HEK293 (cell line): ENCODE data around the gene MMRN2.

Experiments
- CTCF ChIA-PET: fragments of 350-600 bp; formaldehyde crosslinking; extraction: SDS; loops from one replicate; lab custom pipeline; 2021; ENCODE audit warnings: antibody characterized with exemption; lab: Yijun Ruan, JAX
- POLR2A ChIA-PET: fragments of 300-600 bp; formaldehyde crosslinking; extraction: SDS; loops from one replicate; lab custom pipeline; 2020; ENCODE audit warnings: antibody characterized with exemption, inconsistent platforms; lab: Yijun Ruan, JAX
- H3K27ac ChIP-seq: fragments of 200-500 bp; sonication (Bioruptor generic); 2 replicates; pipeline ENCODE4 v1.5.1; 2014; ENCODE audit warnings: low read depth, low read length, control low read depth, inconsistent platforms; ENCODE audit errors: extremely low read depth
- H3K36me3 ChIP-seq, 2 experiments: fragments of 200-500 bp in 1 of 2; sonication (Bioruptor generic) in 1 of 2; 1 replicate in 1 of 2; 2 replicates in 1 of 2; pipeline ENCODE4 v1.5.1; 2014 to 2017; ENCODE audit warnings: inconsistent platforms in 2 of 2, low read length in 2 of 2; ENCODE audit not compliant: control insufficient read depth in 2 of 2, insufficient read depth in 1 of 2
- H3K4me1 ChIP-seq: fragments of 200-500 bp; sonication (Bioruptor generic); 2 replicates; pipeline ENCODE4 v1.5.1; 2014; ENCODE audit warnings: mild to moderate bottlenecking, low read length, inconsistent platforms; ENCODE audit not compliant: control insufficient read depth, insufficient read depth
- H3K4me3 ChIP-seq: 2 replicates; pipeline ENCODE4 v1.5.1; 2011; ENCODE audit warnings: low read depth, mild to moderate bottlenecking, control low read depth, low read length, moderate library complexity
- H3K9me3 ChIP-seq: fragments of 200-500 bp; sonication (Bioruptor generic); 2 replicates; pipeline ENCODE4 v1.5.1; 2014; ENCODE audit warnings: low read depth, low read length, inconsistent platforms; ENCODE audit not compliant: control insufficient read depth, insufficient read depth
- BCL11A ChIP-seq: fragments of 450-650 bp; formaldehyde crosslinking; IDR thresholded peaks from 2 replicates; pipeline ENCODE4 v1.5.1; 2016; ENCODE audit warnings: low read depth, missing biosample characterization, missing genetic modification characterization
- FEZF1 ChIP-seq: fragments of 450-650 bp; formaldehyde crosslinking; IDR thresholded peaks from 2 replicates; pipeline ENCODE4 v1.5.1; 2016; ENCODE audit warnings: missing biosample characterization, missing genetic modification characterization
- MEIS1 ChIP-seq: sonication (generic); formaldehyde crosslinking; IDR thresholded peaks from 2 replicates; pipeline ENCODE4 v1.8.1; 2022; ENCODE audit warnings: missing genetic modification reagents, mild to moderate bottlenecking, borderline replicate concordance
- MZF1 ChIP-seq: fragments of 450-650 bp; formaldehyde crosslinking; IDR thresholded peaks from 2 replicates; pipeline ENCODE4 v1.5.1; 2017; ENCODE audit warnings: missing biosample characterization, missing genetic modification characterization, borderline replicate concordance
- YY2 ChIP-seq: fragments of 450-650 bp; formaldehyde crosslinking; IDR thresholded peaks from 2 replicates; pipeline ENCODE4 v1.5.1; 2016; ENCODE audit warnings: missing biosample characterization, missing genetic modification characterization
- ZNF112 ChIP-seq: fragments of 450-650 bp; formaldehyde crosslinking; IDR thresholded peaks from 2 replicates; pipeline ENCODE4 v1.5.0; 2017; ENCODE audit warnings: missing biosample characterization, missing genetic modification characterization
- ZNF132 ChIP-seq: fragments of 450-650 bp; formaldehyde crosslinking; IDR thresholded peaks from 2 replicates; pipeline ENCODE4 v1.5.1; 2017; ENCODE audit warnings: missing biosample characterization, missing genetic modification characterization, borderline replicate concordance
- ZNF140 ChIP-seq: fragments of 450-650 bp; formaldehyde crosslinking; IDR thresholded peaks from 2 replicates; pipeline ENCODE4 v1.5.1; 2016; ENCODE audit warnings: missing biosample characterization, missing genetic modification characterization
- ZNF175 ChIP-seq: fragments of 450-650 bp; formaldehyde crosslinking; IDR thresholded peaks from 2 replicates; pipeline ENCODE4 v1.5.1; 2016; ENCODE audit warnings: missing biosample characterization, missing genetic modification characterization
- ZNF19 ChIP-seq: fragments of 450-650 bp; formaldehyde crosslinking; IDR thresholded peaks from 2 replicates; pipeline ENCODE4; 2016; ENCODE audit warnings: missing biosample characterization, missing genetic modification characterization, low read depth
- ZNF24 ChIP-seq: fragments of 450-650 bp; formaldehyde crosslinking; IDR thresholded peaks from 2 replicates; pipeline ENCODE4 v1.5.1; 2016; ENCODE audit warnings: missing biosample characterization, missing genetic modification characterization
- ZNF530 ChIP-seq: fragments of 450-650 bp; formaldehyde crosslinking; IDR thresholded peaks from 2 replicates; pipeline ENCODE4 v1.5.1; 2016; ENCODE audit warnings: low read depth, missing biosample characterization, missing genetic modification characterization
- ZNF560 ChIP-seq: fragments of 450-650 bp; formaldehyde crosslinking; IDR thresholded peaks from 2 replicates; pipeline ENCODE4 v1.5.1; 2017; ENCODE audit warnings: missing biosample characterization, missing genetic modification characterization, borderline replicate concordance
- ZNF571 ChIP-seq: fragments of 450-650 bp; formaldehyde crosslinking; IDR thresholded peaks from 2 replicates; pipeline ENCODE4 v1.5.0; 2017; ENCODE audit warnings: missing biosample characterization, missing genetic modification characterization
- ZNF629 ChIP-seq: fragments of 450-650 bp; formaldehyde crosslinking; IDR thresholded peaks from 2 replicates; pipeline ENCODE4 v1.5.1; 2017; ENCODE audit warnings: missing biosample characterization, missing genetic modification characterization
- ZNF747 ChIP-seq: fragments of 450-650 bp; formaldehyde crosslinking; IDR thresholded peaks from 2 replicates; pipeline ENCODE4 v1.5.1; 2016; ENCODE audit warnings: missing biosample characterization, missing genetic modification characterization
- ZNF791 ChIP-seq: fragments of 450-650 bp; formaldehyde crosslinking; IDR thresholded peaks from 2 replicates; pipeline ENCODE4 v1.5.1; 2016; ENCODE audit warnings: missing biosample characterization, missing genetic modification characterization
- TF ChIP-seq, protein P1 (sequence below): fragments of 450-650 bp; formaldehyde crosslinking; IDR thresholded peaks from 2 replicates; pipeline ENCODE4 v1.5.1; 2016; ENCODE audit warnings: missing biosample characterization, missing genetic modification characterization
- TF ChIP-seq, protein P2 (sequence below): fragments of 450-650 bp; formaldehyde crosslinking; IDR thresholded peaks from 2 replicates; pipeline ENCODE4 v1.5.1; 2016; ENCODE audit warnings: missing biosample characterization, missing genetic modification characterization
- TF ChIP-seq, protein P3 (sequence below): fragments of 450-650 bp; formaldehyde crosslinking; IDR thresholded peaks from 2 replicates; pipeline ENCODE4 v1.5.1; 2016; ENCODE audit warnings: missing biosample characterization, missing genetic modification characterization
- TF ChIP-seq, protein P4 (sequence below): fragments of 450-650 bp; formaldehyde crosslinking; IDR thresholded peaks from 2 replicates; pipeline ENCODE4 v1.5.1; 2017; ENCODE audit warnings: missing biosample characterization, missing genetic modification characterization
- TF ChIP-seq, protein P5 (sequence below): fragments of 450-650 bp; formaldehyde crosslinking; IDR thresholded peaks from 2 replicates; pipeline ENCODE4 v1.5.1; 2016; ENCODE audit warnings: missing biosample characterization, missing genetic modification characterization, borderline replicate concordance

Gene MMRN2

DNA sequence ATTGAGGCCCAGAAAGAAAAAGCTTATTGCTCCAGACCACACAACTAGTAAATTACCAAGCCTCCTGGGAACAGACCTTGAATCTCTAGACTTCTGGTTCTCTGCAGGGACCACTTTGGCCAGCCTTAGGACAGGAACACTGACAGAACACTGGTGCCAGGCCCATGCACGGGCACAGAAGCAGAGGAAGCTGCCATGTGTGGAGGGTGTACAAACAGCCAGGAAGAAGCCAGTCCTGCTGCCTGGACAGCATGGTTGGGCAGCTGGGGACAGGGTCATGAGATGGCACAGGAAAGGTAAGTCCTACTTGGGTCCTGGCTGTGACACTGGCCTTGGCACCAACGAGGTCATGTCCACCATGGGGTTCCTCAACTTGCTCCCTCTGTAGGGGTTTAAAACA, 19.2 kb downstream of the MMRN2 start:
- no peaks in the 10 kb centered on the region for H3K36me3 ChIP-seq
- TF ChIP-seq ZNF132 (tag by site-specific recombination) (no peak), MEIS1 (CRISPR knock-in tag) (no peak), ZNF175 (tag by site-specific recombination) (no peak)
- TF ChIP-seq, protein P1, sequence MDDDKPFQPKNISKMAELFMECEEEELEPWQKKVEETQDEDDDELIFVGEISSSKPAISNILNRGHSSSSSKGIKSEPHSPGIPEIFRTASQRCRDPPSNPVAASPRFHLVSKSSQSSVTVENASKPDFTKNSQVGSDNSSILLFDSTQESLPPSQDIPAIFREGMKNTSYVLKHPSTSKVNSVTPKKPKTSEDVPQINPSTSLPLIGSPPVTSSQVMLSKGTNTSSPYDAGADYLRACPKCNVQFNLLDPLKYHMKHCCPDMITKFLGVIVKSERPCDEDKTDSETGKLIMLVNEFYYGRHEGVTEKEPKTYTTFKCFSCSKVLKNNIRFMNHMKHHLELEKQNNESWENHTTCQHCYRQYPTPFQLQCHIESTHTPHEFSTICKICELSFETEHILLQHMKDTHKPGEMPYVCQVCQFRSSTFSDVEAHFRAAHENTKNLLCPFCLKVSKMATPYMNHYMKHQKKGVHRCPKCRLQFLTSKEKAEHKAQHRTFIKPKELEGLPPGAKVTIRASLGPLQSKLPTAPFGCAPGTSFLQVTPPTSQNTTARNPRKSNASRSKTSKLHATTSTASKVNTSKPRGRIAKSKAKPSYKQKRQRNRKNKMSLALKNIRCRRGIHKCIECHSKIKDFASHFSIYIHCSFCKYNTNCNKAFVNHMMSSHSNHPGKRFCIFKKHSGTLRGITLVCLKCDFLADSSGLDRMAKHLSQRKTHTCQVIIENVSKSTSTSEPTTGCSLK (tag by site-specific recombination) = no peak
- H3K4me1 ChIP-seq = no peaks in the 10 kb centered on the region
- no peak overlapping the region for H3K27ac ChIP-seq
- POLR2A ChIA-PET = no interaction called here
- CTCF ChIA-PET = interaction anchor here (0.6 to 3.3 kb wide), 14 partner anchors 8 to 538 kb away, joined by 3 to 23 read pairs (median 6); partner anchors contain the start of genes MMRN2 and SNCG
- no peak overlapping the region for H3K4me3 ChIP-seq
- no peaks in the 10 kb centered on the region for H3K9me3 ChIP-seq

DNA sequence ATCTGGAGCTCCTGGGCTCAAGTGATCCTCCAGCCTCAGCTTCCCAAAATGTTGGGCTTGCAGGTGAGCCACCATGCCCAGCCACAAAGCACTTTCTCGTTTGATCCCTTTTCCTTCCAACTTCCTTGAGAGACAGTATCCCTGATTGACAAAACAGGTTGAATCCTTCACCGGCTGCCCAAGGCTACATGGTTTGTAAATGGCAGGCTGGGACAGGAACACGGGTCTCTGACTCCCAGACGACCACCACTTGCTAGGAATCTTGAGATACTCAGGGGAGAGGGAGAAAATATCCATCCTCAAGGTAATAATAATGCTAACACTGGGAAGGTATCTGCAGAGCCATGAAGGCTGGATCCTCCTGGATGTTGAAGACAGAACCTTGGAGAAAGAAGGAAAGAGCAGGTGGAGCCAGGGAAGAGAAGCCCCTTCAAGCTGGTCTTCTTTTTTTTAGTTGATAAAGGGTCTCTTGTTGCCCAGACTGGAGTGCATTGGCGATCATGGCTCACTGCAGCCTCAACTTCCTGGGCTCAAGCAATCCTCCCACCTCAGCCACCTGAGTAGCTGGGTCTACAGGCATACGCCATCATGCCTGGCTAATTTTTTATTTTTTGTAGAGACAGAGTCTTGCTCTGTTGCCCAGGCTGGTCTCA, 19.8 kb downstream of the MMRN2 start:
- no peaks in the 10 kb centered on the region for H3K36me3 ChIP-seq
- no peak overlapping the region for H3K27ac ChIP-seq
- H3K4me1 ChIP-seq = no peaks in the 10 kb centered on the region
- TF ChIP-seq ZNF112 (tag by site-specific recombination) (no peak), ZNF629 (no peak), ZNF571 (tag by site-specific recombination) (no peak), ZNF19 (no peak), FEZF1 (tag by site-specific recombination) (no peak), ZNF24 (tag by site-specific recombination) (no peak), ZNF140 (tag by site-specific recombination) (no peak), BCL11A (no peak), ZNF791 (tag by site-specific recombination) (no peak), YY2 (no peak), ZNF747 (tag by site-specific recombination) (no peak), MZF1 (no peak), ZNF560 (no peak), ZNF530 (tag by site-specific recombination) (no peak)
- TF ChIP-seq, protein P2, sequence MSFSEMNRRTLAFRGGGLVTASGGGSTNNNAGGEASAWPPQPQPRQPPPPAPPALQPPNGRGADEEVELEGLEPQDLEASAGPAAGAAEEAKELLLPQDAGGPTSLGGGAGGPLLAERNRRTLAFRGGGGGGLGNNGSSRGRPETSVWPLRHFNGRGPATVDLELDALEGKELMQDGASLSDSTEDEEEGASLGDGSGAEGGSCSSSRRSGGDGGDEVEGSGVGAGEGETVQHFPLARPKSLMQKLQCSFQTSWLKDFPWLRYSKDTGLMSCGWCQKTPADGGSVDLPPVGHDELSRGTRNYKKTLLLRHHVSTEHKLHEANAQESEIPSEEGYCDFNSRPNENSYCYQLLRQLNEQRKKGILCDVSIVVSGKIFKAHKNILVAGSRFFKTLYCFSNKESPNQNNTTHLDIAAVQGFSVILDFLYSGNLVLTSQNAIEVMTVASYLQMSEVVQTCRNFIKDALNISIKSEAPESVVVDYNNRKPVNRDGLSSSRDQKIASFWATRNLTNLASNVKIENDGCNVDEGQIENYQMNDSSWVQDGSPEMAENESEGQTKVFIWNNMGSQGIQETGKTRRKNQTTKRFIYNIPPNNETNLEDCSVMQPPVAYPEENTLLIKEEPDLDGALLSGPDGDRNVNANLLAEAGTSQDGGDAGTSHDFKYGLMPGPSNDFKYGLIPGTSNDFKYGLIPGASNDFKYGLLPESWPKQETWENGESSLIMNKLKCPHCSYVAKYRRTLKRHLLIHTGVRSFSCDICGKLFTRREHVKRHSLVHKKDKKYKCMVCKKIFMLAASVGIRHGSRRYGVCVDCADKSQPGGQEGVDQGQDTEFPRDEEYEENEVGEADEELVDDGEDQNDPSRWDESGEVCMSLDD (tag by site-specific recombination) = no peak
- TF ChIP-seq, protein P3, sequence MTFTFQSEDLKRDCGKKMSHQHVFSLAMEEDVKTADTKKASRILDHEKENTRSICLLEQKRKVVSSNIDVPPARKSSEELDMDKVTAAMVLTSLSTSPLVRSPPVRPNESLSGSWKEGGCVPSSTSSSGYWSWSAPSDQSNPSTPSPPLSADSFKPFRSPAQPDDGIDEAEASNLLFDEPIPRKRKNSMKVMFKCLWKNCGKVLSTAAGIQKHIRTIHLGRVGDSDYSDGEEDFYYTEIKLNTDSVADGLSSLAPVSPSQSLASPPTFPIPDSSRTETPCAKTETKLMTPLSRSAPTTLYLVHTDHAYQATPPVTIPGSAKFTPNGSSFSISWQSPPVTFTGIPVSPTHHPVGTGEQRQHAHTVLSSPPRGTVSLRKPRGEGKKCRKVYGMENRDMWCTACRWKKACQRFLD (tag by site-specific recombination) = no peak
- TF ChIP-seq, protein P4, sequence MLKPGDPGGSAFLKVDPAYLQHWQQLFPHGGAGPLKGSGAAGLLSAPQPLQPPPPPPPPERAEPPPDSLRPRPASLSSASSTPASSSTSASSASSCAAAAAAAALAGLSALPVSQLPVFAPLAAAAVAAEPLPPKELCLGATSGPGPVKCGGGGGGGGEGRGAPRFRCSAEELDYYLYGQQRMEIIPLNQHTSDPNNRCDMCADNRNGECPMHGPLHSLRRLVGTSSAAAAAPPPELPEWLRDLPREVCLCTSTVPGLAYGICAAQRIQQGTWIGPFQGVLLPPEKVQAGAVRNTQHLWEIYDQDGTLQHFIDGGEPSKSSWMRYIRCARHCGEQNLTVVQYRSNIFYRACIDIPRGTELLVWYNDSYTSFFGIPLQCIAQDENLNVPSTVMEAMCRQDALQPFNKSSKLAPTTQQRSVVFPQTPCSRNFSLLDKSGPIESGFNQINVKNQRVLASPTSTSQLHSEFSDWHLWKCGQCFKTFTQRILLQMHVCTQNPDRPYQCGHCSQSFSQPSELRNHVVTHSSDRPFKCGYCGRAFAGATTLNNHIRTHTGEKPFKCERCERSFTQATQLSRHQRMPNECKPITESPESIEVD (tag by site-specific recombination) = no peak
- TF ChIP-seq, protein P5, sequence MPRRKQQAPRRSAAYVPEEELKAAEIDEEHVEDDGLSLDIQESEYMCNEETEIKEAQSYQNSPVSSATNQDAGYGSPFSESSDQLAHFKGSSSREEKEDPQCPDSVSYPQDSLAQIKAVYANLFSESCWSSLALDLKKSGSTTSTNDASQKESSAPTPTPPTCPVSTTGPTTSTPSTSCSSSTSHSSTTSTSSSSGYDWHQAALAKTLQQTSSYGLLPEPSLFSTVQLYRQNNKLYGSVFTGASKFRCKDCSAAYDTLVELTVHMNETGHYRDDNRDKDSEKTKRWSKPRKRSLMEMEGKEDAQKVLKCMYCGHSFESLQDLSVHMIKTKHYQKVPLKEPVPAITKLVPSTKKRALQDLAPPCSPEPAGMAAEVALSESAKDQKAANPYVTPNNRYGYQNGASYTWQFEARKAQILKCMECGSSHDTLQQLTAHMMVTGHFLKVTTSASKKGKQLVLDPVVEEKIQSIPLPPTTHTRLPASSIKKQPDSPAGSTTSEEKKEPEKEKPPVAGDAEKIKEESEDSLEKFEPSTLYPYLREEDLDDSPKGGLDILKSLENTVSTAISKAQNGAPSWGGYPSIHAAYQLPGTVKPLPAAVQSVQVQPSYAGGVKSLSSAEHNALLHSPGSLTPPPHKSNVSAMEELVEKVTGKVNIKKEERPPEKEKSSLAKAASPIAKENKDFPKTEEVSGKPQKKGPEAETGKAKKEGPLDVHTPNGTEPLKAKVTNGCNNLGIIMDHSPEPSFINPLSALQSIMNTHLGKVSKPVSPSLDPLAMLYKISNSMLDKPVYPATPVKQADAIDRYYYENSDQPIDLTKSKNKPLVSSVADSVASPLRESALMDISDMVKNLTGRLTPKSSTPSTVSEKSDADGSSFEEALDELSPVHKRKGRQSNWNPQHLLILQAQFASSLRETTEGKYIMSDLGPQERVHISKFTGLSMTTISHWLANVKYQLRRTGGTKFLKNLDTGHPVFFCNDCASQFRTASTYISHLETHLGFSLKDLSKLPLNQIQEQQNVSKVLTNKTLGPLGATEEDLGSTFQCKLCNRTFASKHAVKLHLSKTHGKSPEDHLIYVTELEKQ (tag by site-specific recombination) = no peak
- POLR2A ChIA-PET = interaction anchor here (0.7 kb wide), 1 partner anchor 11 kb away, joined by 3 read pairs; no protein-coding TSS in a partner anchor
- no peaks in the 10 kb centered on the region for H3K9me3 ChIP-seq
- CTCF ChIA-PET = interaction anchor here (0.5 to 3.3 kb wide), 9 partner anchors 9 to 400 kb away, joined by 3 to 23 read pairs (median 5); partner anchors contain the start of genes MMRN2 and SNCG
- H3K4me3 ChIP-seq = no peak overlapping the region
